ENCODE results near the gene SYCP2.

SYCP2 gene

GRCh38 chr20:59823491-59824259, 109.8 kb downstream of the SYCP2 start:
- no peaks in the 10 kb centered on the region for H3K9me3 ChIP-seq
- no peak overlapping the region for H3K4me3 ChIP-seq
- H3K4me1 ChIP-seq: no peaks in the 10 kb centered on the region
- no peak for DNase-seq
- no peak for TF ChIP-seq CTCF (IDR thresholded peaks at IDR 0.05)
- intact Hi-C loops (cut with DNase I; ENCODE audit: low total_unique reads): no loop called here
- H3K27me3 ChIP-seq: peaks cover 0 to 26% of the 10 kb centered on the region in 2 donors
- no peak overlapping the region for H3K27ac ChIP-seq
- no peaks in the 10 kb centered on the region for H3K36me3 ChIP-seq

GRCh38 chr20:59823030-59823423, 110.4 kb downstream of the SYCP2 start:
- Histone ChIP-seq H3K36me3 (no peaks in the 10 kb centered on the region), H3K4me1 (no peaks in the 10 kb centered on the region), H3K9me3 (no peaks in the 10 kb centered on the region), H3K4me3 (no peak overlapping the region), H3K27ac (no peak overlapping the region), H3K27me3 (peaks cover 0 to 26% of the 10 kb centered on the region in 2 donors)
- DNase-seq: no peak
- TF ChIP-seq CTCF (IDR thresholded peaks at IDR 0.05): no peak
- intact Hi-C loops (cut with DNase I; ENCODE audit: low total_unique reads): no loop called here

GRCh38 chr20:59822291-59823029, 111.0 kb downstream of the SYCP2 start:
- H3K9me3 ChIP-seq: no peaks in the 10 kb centered on the region
- no peaks in the 10 kb centered on the region for H3K4me1 ChIP-seq
- no peak overlapping the region for H3K27ac ChIP-seq
- peak in 1 of 2 donors; percentile 55 for DNase-seq
- no peak overlapping the region for H3K4me3 ChIP-seq
- intact Hi-C loops (cut with DNase I; ENCODE audit: low total_unique reads): no loop called here
- TF ChIP-seq CTCF (IDR thresholded peaks at IDR 0.05): no peak
- peaks cover 0 to 26% of the 10 kb centered on the region in 2 donors for H3K27me3 ChIP-seq
- H3K36me3 ChIP-seq: no peaks in the 10 kb centered on the region

- intact Hi-C loops (cut with DNase I; ENCODE audit: low total_unique reads): no loop called here
- H3K36me3 ChIP-seq: no peaks in the 10 kb centered on the region
- no peak for TF ChIP-seq CTCF (IDR thresholded peaks at IDR 0.05)
- no peaks in the 10 kb centered on the region for H3K4me1 ChIP-seq
- H3K4me3 ChIP-seq: no peak overlapping the region
- no peaks in the 10 kb centered on the region for H3K9me3 ChIP-seq
- H3K27me3 ChIP-seq: peaks cover 0 to 22% of the 10 kb centered on the region in 2 donors
- no peak for DNase-seq
- no peak overlapping the region for H3K27ac ChIP-seq
Observed at GRCh38 chr20:59821788-59822187, 111.6 kb downstream of the SYCP2 start.

- Histone ChIP-seq H3K4me1 (no peaks in the 10 kb centered on the region), H3K9me3 (no peaks in the 10 kb centered on the region), H3K27ac (no peak overlapping the region), H3K4me3 (no peak overlapping the region), H3K27me3 (peaks cover 0 to 20% of the 10 kb centered on the region in 2 donors), H3K36me3 (no peaks in the 10 kb centered on the region)
- intact Hi-C loops (cut with DNase I; ENCODE audit: low total_unique reads): no loop called here
- TF ChIP-seq CTCF (IDR thresholded peaks at IDR 0.05): no peak
- DNase-seq: no peak
Observed at GRCh38 chr20:59821201-59821600, 112.2 kb downstream of the SYCP2 start.
